K562 (cell line): Measurements from ENCODE around the gene EGF.

Experiments used
- CTCF ChIP-seq, 3 experiments: IDR thresholded peaks in 2 of 3; conservative IDR thresholded peaks in 1 of 3; 2 replicates each; pipeline ENCODE4 v1.5.1; 2011 to 2012; ENCODE audit warnings: low read length in 3 of 3, mild to moderate bottlenecking in 3 of 3, control low read depth in 2 of 3, improper control_type of control experiment in 1 of 3, inconsistent platforms in 1 of 3, low read depth in 1 of 3, mixed read lengths in 1 of 3, moderate library complexity in 1 of 3; ENCODE audit not compliant: insufficient read depth in 2 of 3
- ELF4 ChIP-seq: fragments of 450-650 bp; formaldehyde crosslinking; IDR thresholded peaks from 2 replicates; pipeline ENCODE4 v1.4.0; 2022; ENCODE audit warnings: missing genetic modification characterization
- POLR2AphosphoS5 ChIP-seq: IDR thresholded peaks from 2 replicates; pipeline ENCODE4 v1.6.1; 2011; ENCODE audit warnings: mild to moderate bottlenecking, low read depth, low read length, moderate library complexity; ENCODE audit not compliant: control insufficient read depth, insufficient read depth
- REST ChIP-seq, 2 experiments: fragments of 450-650 bp; formaldehyde crosslinking in 1 of 2; IDR thresholded peaks; 2 replicates each; pipeline versions ENCODE4 v1.4.0 to v1.6.1; 2014 to 2020; ENCODE audit warnings: mild to moderate bottlenecking in 2 of 2, borderline replicate concordance in 1 of 2, low read depth in 1 of 2
- ZNF512 ChIP-seq: IDR thresholded peaks from 2 replicates; pipeline ENCODE4 v1.6.1; 2016; ENCODE audit warnings: missing genetic modification characterization, missing compliant biosample characterization

- TF ChIP-seq POLR2AphosphoS5 = no peak
- TF ChIP-seq REST (IDR thresholded peaks at IDR 0.05; ENCODE audit: borderline replicate concordance) = no peak
- TF ChIP-seq REST (CRISPR knock-in tag; IDR thresholded peaks at IDR 0.05; ENCODE audit: low read depth) = no peak
- TF ChIP-seq ZNF512 (tag) = no peak
- no peak for TF ChIP-seq CTCF (IDR thresholded peaks at IDR 0.05 in 2 of 3, conservative IDR thresholded peaks at IDR 0.05 in 1 of 3; ENCODE audit: insufficient read depth in 2 of 3, low read depth in 1 of 3, low read length in 3 of 3)
- no peak for TF ChIP-seq ELF4 (CRISPR knock-in tag)
Observed at GRCh38 chr4:110046588-110047049, 133.9 kb downstream of the EGF start.
